Gastrocnemius medialis (tissue), 4 donors: ENCODE results near the gene TAF1B.

Experiments
- CTCF ChIP-seq, 5 experiments: fragments of 450-650 bp in 3 of 5; fragments of 200-600 bp in 2 of 5; sonication (generic) in 2 of 5; IDR thresholded peaks in 4 of 5; conservative IDR thresholded peaks in 1 of 5; 1 replicate in 4 of 5; 2 replicates in 1 of 5; pipeline ENCODE4 v1.5.1; 2016 to 2019; ENCODE audit warnings: antibody characterized with exemption in 5 of 5, mild to moderate bottlenecking in 3 of 5, moderate library complexity in 3 of 5
- POLR2A ChIP-seq, 2 donors: fragments of 450-650 bp; IDR thresholded peaks; one replicate each; pipeline ENCODE4 v1.6.1; 2017; ENCODE audit warnings: antibody characterized with exemption in 2 of 2, mild to moderate bottlenecking in 2 of 2, moderate library complexity in 2 of 2

DNA sequence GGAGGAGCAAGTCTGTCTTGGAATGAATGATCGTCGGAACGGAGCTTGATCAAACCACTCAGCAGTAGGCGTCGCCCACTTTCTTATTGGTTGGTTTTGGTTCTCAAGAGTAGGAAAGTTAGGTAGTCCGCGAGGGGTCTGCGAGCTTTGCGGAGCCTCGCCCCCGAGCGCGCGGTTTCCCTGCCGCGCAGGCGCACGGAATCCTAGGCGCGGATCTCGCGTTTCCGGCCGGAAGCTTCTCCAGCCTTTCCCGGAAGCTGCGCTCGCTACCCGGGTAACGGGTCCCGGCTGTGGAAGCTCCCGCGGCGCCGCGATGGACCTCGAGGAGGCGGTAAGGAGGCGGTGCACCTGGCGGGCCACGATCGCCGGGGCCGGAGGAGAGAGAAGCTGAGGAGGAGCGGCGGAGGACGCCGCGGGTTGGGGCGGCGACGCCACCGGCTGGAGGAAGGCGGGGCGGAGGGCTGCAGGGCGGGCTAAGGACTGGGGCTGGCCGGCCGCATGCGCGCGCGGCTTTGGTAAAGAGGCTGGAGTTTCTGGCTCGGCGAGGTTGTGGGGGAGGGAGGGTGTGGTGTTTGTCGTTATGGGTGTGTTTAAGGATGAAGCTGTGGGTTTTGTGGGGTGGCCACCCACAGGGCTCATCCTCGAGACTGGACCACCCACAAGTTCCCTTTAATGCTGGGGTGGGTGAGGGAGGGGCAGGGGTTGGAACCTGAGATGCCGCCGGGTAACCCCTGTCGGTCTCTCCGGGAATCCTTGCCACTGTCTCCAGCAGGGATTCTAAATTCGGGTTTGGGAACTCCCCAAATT lies at the start of gene TAF1B:
- TF ChIP-seq CTCF (IDR thresholded peaks at IDR 0.05 in 4 of 5, conservative IDR thresholded peaks at IDR 0.05 in 1 of 5): peak in 1 of 5 experiments; percentile 25
- TF ChIP-seq POLR2A (IDR thresholded peaks at IDR 0.05): peak; percentile 66 to 75
